WTC11 (cell line): ENCODE data around the gene LRRC57. TPM values are rescaled to one million over a fixed set of nuclear protein-coding genes. Genes with fewer than 3 reads are reported as not detected.
A peak's percentile ranks its signal among the peaks of the same experiment; 100 is the strongest.

Source experiments
- ATAC-seq: fragments of 200-7000 bp; cut with Tn5 transposase; 2 replicates; pipeline ENCODE4 v1.10.0; 2021; ENCODE audit warnings: mild to moderate bottlenecking, moderate library complexity
- CTCF ChIA-PET: fragments of 300-600 bp; sonication (Branson Sonifier 250); formaldehyde crosslinking; loops from one replicate; lab custom pipeline; 2021; ENCODE audit warnings: antibody characterized with exemption; lab: Charles Lee
- POLR2A ChIA-PET: fragments of 350-600 bp; sonication (Branson Sonifier 250); formaldehyde crosslinking; loops from one replicate; lab custom pipeline; 2021; ENCODE audit warnings: antibody characterized with exemption; lab: Charles Lee
- DNase-seq: peaks from one replicate; pipeline ENCODE4 v3.0.0; 2021; ENCODE audit warnings: low spot score
- H3K27ac Mint-ChIP-seq: 2 replicates; pipeline ENCODE4 v1.8.0; 2021; ENCODE audit warnings: mixed read lengths
- H3K27me3 Mint-ChIP-seq: 2 replicates; pipeline ENCODE4 v1.8.0; 2021; ENCODE audit warnings: low read depth, mild to moderate bottlenecking, moderate library complexity, mixed read lengths
- H3K36me3 Mint-ChIP-seq: 2 replicates; pipeline ENCODE4 v1.8.0; 2021; ENCODE audit warnings: mixed read lengths
- H3K4me1 Mint-ChIP-seq: 2 replicates; pipeline ENCODE4 v1.8.0; 2022; ENCODE audit warnings: mixed read lengths
- H3K4me3 Mint-ChIP-seq: 2 replicates; pipeline ENCODE4 v1.8.0; 2021; ENCODE audit warnings: mild to moderate bottlenecking, moderate library complexity, mixed read lengths
- H3K9me3 Mint-ChIP-seq: 2 replicates; pipeline ENCODE4 v1.8.0; 2021; ENCODE audit warnings: mixed read lengths
- CREB1 ChIP-seq: sonication (generic); formaldehyde crosslinking; IDR thresholded peaks from 2 replicates; pipeline ENCODE4 v1.8.0; 2023; ENCODE audit warnings: mild to moderate bottlenecking, missing genetic modification reagents
- E2F4 ChIP-seq: sonication (generic); formaldehyde crosslinking; IDR thresholded peaks from 2 replicates; pipeline ENCODE4 v1.8.1; 2022; ENCODE audit warnings: low read depth, mild to moderate bottlenecking, moderate library complexity, missing genetic modification reagents, borderline replicate concordance
- ERG ChIP-seq: fragments of 250-450 bp; sonication (Bioruptor Pico); IDR thresholded peaks from 2 replicates; pipeline ENCODE4 v1.8.0; 2021; ENCODE audit warnings: mild to moderate bottlenecking
- ETV6 ChIP-seq: sonication (generic); formaldehyde crosslinking; IDR thresholded peaks from 2 replicates; pipeline ENCODE4 v1.8.1; 2022; ENCODE audit warnings: mild to moderate bottlenecking, missing genetic modification reagents
- FOXJ3 ChIP-seq: sonication (generic); formaldehyde crosslinking; IDR thresholded peaks from 2 replicates; pipeline ENCODE4 v1.9.0; 2021; ENCODE audit warnings: missing genetic modification reagents, mild to moderate bottlenecking, borderline replicate concordance
- JUN ChIP-seq: sonication (generic); formaldehyde crosslinking; IDR thresholded peaks from 2 replicates; pipeline ENCODE4 v1.8.0; 2023; ENCODE audit warnings: mild to moderate bottlenecking, missing genetic modification reagents
- KAT7 ChIP-seq: sonication (generic); formaldehyde crosslinking; IDR thresholded peaks from 2 replicates; pipeline ENCODE4 v1.8.1; 2023; ENCODE audit warnings: missing genetic modification reagents, mild to moderate bottlenecking, borderline replicate concordance
- NFATC4 ChIP-seq: fragments of 250-450 bp; sonication (Bioruptor Pico); IDR thresholded peaks from 2 replicates; pipeline ENCODE4 v1.9.0; 2021; ENCODE audit warnings: mild to moderate bottlenecking
- NFE2L1 ChIP-seq: sonication (generic); formaldehyde crosslinking; IDR thresholded peaks from 2 replicates; pipeline ENCODE4 v1.8.1; 2023; ENCODE audit warnings: missing genetic modification reagents
- NFYB ChIP-seq: sonication (generic); formaldehyde crosslinking; conservative IDR thresholded peaks from 2 replicates; pipeline ENCODE4 v1.8.0; 2022; ENCODE audit warnings: low read depth, missing genetic modification reagents
- RELA ChIP-seq: sonication (generic); formaldehyde crosslinking; IDR thresholded peaks from 2 replicates; pipeline ENCODE4 v1.8.1; 2022; ENCODE audit warnings: missing genetic modification reagents, mild to moderate bottlenecking, borderline replicate concordance
- SMAD3 ChIP-seq: sonication (generic); formaldehyde crosslinking; IDR thresholded peaks from 2 replicates; pipeline ENCODE4 v1.8.0; 2022; ENCODE audit warnings: missing genetic modification reagents, mild to moderate bottlenecking, borderline replicate concordance
- SP1 ChIP-seq: sonication (generic); formaldehyde crosslinking; conservative IDR thresholded peaks from 2 replicates; pipeline ENCODE4 v1.8.1; 2022; ENCODE audit warnings: missing genetic modification reagents
- TEAD4 ChIP-seq: sonication (generic); formaldehyde crosslinking; IDR thresholded peaks from 2 replicates; pipeline ENCODE4 v1.8.0; 2022; ENCODE audit warnings: mild to moderate bottlenecking, missing genetic modification reagents
- ZNF121 ChIP-seq: sonication (generic); formaldehyde crosslinking; IDR thresholded peaks from 2 replicates; pipeline ENCODE4 v1.8.0; 2023; ENCODE audit warnings: missing genetic modification reagents
- ZNF232 ChIP-seq: sonication (generic); formaldehyde crosslinking; IDR thresholded peaks from 2 replicates; pipeline ENCODE4 v1.8.0; 2022; ENCODE audit warnings: mild to moderate bottlenecking, missing genetic modification reagents
- ZNF281 ChIP-seq: sonication (generic); formaldehyde crosslinking; IDR thresholded peaks from 2 replicates; pipeline ENCODE4 v1.8.0; 2023; ENCODE audit warnings: mild to moderate bottlenecking, missing genetic modification reagents
- total RNA-seq: library from RNA; stranded (reverse); gene quantifications from 3 replicates; pipeline ENCODE4 v1.2.3, GENCODE V29; 2021
- TF ChIP-seq, protein P1 (sequence below): sonication (generic); formaldehyde crosslinking; IDR thresholded peaks from 2 replicates; pipeline ENCODE4 v1.8.1; 2023; ENCODE audit warnings: mild to moderate bottlenecking, moderate library complexity, missing genetic modification reagents
- TF ChIP-seq, protein P2 (sequence below): sonication (generic); formaldehyde crosslinking; IDR thresholded peaks from 2 replicates; pipeline ENCODE4 v1.8.0; 2022; ENCODE audit warnings: mild to moderate bottlenecking, missing genetic modification reagents
- TF ChIP-seq, protein P3 (sequence below): sonication (generic); formaldehyde crosslinking; IDR thresholded peaks from 2 replicates; pipeline ENCODE4 v1.8.1; 2023; ENCODE audit warnings: mild to moderate bottlenecking, missing genetic modification reagents, borderline replicate concordance
- TF ChIP-seq, protein P4 (sequence below): sonication (generic); formaldehyde crosslinking; conservative IDR thresholded peaks from 2 replicates; pipeline ENCODE4 v1.8.1; 2022; ENCODE audit warnings: mild to moderate bottlenecking, missing genetic modification reagents
- TF ChIP-seq, protein P5 (sequence below): fragments of 250-450 bp; sonication (Bioruptor Pico); IDR thresholded peaks from 2 replicates; pipeline ENCODE4 v1.9.0; 2021; ENCODE audit warnings: moderate library complexity, mild to moderate bottlenecking, inconsistent platforms, borderline replicate concordance

The LRRC57 gene
- total RNA-seq, 1 experiment from 2014 or later = 13.3 TPM

DNA sequence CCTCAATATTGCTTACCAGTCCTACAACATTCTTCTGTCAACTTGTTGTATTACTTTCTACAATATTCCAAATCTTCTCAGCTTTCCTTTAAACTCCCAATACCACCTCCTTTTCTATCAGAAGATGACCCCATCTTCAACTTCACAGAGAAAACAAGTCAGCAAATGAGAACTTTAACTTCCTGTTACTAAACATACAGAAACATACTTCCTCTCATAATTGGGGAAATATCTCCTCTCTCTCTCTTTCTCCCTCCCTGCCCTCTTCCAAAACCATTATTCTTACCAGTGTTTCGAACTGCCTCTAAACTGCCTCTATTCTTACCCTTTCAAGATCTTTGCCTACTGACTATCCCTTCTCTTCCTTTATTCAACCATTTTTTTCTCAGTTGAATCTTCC is 54.9 kb downstream of the LRRC57 start (continued):
- TF ChIP-seq, protein P1, sequence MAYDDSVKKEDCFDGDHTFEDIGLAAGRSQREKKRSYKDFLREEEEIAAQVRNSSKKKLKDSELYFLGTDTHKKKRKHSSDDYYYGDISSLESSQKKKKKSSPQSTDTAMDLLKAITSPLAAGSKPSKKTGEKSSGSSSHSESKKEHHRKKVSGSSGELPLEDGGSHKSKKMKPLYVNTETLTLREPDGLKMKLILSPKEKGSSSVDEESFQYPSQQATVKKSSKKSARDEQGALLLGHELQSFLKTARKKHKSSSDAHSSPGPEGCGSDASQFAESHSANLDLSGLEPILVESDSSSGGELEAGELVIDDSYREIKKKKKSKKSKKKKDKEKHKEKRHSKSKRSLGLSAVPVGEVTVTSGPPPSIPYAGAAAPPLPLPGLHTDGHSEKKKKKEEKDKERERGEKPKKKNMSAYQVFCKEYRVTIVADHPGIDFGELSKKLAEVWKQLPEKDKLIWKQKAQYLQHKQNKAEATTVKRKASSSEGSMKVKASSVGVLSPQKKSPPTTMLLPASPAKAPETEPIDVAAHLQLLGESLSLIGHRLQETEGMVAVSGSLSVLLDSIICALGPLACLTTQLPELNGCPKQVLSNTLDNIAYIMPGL (CRISPR knock-in tag) = no peak
- TF ChIP-seq ERG = no peak
- no peak for TF ChIP-seq ZNF121 (CRISPR knock-in tag)
- TF ChIP-seq, protein P2, sequence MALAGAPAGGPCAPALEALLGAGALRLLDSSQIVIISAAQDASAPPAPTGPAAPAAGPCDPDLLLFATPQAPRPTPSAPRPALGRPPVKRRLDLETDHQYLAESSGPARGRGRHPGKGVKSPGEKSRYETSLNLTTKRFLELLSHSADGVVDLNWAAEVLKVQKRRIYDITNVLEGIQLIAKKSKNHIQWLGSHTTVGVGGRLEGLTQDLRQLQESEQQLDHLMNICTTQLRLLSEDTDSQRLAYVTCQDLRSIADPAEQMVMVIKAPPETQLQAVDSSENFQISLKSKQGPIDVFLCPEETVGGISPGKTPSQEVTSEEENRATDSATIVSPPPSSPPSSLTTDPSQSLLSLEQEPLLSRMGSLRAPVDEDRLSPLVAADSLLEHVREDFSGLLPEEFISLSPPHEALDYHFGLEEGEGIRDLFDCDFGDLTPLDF (CRISPR knock-in tag) = no peak
- TF ChIP-seq RELA (CRISPR knock-in tag) = no peak
- no peak for TF ChIP-seq CREB1 (CRISPR knock-in tag)
- TF ChIP-seq FOXJ3 (CRISPR knock-in tag) = no peak
- TF ChIP-seq, protein P3, sequence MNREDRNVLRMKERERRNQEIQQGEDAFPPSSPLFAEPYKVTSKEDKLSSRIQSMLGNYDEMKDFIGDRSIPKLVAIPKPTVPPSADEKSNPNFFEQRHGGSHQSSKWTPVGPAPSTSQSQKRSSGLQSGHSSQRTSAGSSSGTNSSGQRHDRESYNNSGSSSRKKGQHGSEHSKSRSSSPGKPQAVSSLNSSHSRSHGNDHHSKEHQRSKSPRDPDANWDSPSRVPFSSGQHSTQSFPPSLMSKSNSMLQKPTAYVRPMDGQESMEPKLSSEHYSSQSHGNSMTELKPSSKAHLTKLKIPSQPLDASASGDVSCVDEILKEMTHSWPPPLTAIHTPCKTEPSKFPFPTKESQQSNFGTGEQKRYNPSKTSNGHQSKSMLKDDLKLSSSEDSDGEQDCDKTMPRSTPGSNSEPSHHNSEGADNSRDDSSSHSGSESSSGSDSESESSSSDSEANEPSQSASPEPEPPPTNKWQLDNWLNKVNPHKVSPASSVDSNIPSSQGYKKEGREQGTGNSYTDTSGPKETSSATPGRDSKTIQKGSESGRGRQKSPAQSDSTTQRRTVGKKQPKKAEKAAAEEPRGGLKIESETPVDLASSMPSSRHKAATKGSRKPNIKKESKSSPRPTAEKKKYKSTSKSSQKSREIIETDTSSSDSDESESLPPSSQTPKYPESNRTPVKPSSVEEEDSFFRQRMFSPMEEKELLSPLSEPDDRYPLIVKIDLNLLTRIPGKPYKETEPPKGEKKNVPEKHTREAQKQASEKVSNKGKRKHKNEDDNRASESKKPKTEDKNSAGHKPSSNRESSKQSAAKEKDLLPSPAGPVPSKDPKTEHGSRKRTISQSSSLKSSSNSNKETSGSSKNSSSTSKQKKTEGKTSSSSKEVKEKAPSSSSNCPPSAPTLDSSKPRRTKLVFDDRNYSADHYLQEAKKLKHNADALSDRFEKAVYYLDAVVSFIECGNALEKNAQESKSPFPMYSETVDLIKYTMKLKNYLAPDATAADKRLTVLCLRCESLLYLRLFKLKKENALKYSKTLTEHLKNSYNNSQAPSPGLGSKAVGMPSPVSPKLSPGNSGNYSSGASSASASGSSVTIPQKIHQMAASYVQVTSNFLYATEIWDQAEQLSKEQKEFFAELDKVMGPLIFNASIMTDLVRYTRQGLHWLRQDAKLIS (CRISPR knock-in tag) = no peak
- no peak for TF ChIP-seq JUN
- no peak for TF ChIP-seq E2F4 (CRISPR knock-in tag)
- no peak for TF ChIP-seq ZNF232 (CRISPR knock-in tag)
- TF ChIP-seq KAT7 = no peak
- TF ChIP-seq NFE2L1 (CRISPR knock-in tag) = no peak
- TF ChIP-seq, all 79 proteins: peak for 0

GRCh38 chr15:42491539-42492225 is 56.9 kb downstream of the LRRC57 start:
- Mint-ChIP-seq H3K4me3 (peak overlapping the region; percentile 96), H3K27ac (peak overlapping the region; percentile 100)
- no peak for ATAC-seq
- TF ChIP-seq, protein P4, sequence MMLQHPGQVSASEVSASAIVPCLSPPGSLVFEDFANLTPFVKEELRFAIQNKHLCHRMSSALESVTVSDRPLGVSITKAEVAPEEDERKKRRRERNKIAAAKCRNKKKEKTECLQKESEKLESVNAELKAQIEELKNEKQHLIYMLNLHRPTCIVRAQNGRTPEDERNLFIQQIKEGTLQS (CRISPR knock-in tag) = no peak
- TF ChIP-seq NFE2L1 (CRISPR knock-in tag) (no peak), ZNF281 (no peak), ZNF232 (CRISPR knock-in tag) (no peak), NFATC4 (CRISPR knock-in tag) (no peak), NFYB (CRISPR knock-in tag) (no peak), ETV6 (CRISPR knock-in tag) (no peak), SMAD3 (CRISPR knock-in tag) (no peak), SP1 (CRISPR knock-in tag) (no peak), TEAD4 (CRISPR knock-in tag) (no peak)
- TF ChIP-seq, protein P5, sequence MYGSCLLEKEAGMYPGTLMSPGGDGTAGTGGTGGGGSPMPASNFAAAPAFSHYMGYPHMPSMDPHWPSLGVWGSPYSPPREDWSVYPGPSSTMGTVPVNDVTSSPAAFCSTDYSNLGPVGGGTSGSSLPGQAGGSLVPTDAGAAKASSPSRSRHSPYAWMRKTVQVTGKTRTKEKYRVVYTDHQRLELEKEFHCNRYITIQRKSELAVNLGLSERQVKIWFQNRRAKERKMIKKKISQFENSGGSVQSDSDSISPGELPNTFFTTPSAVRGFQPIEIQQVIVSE (CRISPR knock-in tag) = no peak

More at GRCh38 chr15:42491539-42492225, 56.9 kb downstream of the LRRC57 start:
- no peaks in the 10 kb centered on the region for H3K27me3 Mint-ChIP-seq
- peaks cover 16% of the 10 kb centered on the region for H3K4me1 Mint-ChIP-seq
- DNase-seq = no peak
- CTCF ChIA-PET = interaction anchor here (0.7 kb wide), 1 partner anchor 20 kb away, joined by 3 read pairs; no protein-coding TSS in a partner anchor
- H3K9me3 Mint-ChIP-seq = no peaks in the 10 kb centered on the region
- no peaks in the 10 kb centered on the region for H3K36me3 Mint-ChIP-seq
- POLR2A ChIA-PET = interaction anchor here (1.0 to 1.5 kb wide), 4 partner anchors 10 to 83 kb away, joined by 3 to 6 read pairs (median 4); partner anchors contain the start of genes HAUS2 and LRRC57
